Hepatocyte (in vitro differentiated cells): ENCODE measurements around the gene TBX3.

Experiments used
- EZH2 ChIP-seq: fragments of 200-600 bp; sonication (generic); IDR thresholded peaks from 2 replicates; pipeline ENCODE4 v1.6.1; 2016; ENCODE audit warnings: antibody characterized with exemption, mild to moderate bottlenecking, borderline replicate concordance
- EZH2phosphoT487 ChIP-seq: fragments of 200-600 bp; sonication (generic); IDR thresholded peaks from one replicate; pipeline ENCODE4 v1.6.1; 2018; ENCODE audit warnings: antibody characterized with exemption, mild to moderate bottlenecking, low read depth, moderate library complexity; ENCODE audit not compliant: unreplicated experiment, severe bottlenecking
- TF ChIP-seq, protein P1 (sequence below): fragments of 200-600 bp; sonication (generic); IDR thresholded peaks from 2 replicates; pipeline ENCODE4 v1.5.1; 2016; ENCODE audit warnings: antibody characterized with exemption, mild to moderate bottlenecking; ENCODE audit not compliant: poor library complexity

DNA sequence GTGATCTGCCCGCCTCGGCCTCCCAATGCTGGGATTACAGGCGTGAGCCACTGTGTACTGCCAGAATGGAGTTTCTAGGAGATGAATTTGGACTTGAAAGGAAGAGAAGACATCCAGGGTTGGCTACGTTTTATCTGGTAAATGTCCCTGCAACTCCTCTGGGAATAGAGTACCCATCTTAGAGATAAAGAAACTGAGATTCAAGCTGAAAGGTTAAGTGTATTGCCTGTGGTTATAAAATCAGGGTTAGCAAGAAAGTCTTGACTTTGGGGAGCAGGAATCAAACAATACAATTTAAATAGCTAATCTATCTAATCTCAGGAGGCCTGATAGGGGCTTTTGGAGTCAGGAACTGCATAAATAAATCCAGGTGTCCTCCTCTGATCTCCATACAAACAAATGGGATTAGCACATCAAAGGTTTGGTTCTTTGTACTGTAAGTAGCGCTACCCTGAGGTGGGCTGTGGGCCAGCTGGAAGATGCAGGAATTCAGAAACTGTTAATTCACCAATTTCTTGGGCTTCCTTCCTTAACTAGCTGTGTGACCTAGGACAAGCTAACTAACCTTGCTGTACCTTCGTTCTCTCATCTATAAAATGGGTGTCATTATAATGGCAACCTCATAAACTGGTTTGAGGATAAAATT lies 45.1 kb downstream of the TBX3 start:
- TF ChIP-seq, protein P1, sequence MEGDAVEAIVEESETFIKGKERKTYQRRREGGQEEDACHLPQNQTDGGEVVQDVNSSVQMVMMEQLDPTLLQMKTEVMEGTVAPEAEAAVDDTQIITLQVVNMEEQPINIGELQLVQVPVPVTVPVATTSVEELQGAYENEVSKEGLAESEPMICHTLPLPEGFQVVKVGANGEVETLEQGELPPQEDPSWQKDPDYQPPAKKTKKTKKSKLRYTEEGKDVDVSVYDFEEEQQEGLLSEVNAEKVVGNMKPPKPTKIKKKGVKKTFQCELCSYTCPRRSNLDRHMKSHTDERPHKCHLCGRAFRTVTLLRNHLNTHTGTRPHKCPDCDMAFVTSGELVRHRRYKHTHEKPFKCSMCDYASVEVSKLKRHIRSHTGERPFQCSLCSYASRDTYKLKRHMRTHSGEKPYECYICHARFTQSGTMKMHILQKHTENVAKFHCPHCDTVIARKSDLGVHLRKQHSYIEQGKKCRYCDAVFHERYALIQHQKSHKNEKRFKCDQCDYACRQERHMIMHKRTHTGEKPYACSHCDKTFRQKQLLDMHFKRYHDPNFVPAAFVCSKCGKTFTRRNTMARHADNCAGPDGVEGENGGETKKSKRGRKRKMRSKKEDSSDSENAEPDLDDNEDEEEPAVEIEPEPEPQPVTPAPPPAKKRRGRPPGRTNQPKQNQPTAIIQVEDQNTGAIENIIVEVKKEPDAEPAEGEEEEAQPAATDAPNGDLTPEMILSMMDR: no peak
- no peak for TF ChIP-seq EZH2
- no peak for TF ChIP-seq EZH2phosphoT487
